GM19397 (cell line): ENCODE measurements around the gene TMEM61.
A peak's percentile ranks its signal among the peaks of the same experiment; 100 is the strongest.

Source experiments
- ATAC-seq: cut with Tn5 transposase; IDR thresholded peaks from one replicate; pipeline ENCODE4 v1.9.1; 2021; ENCODE audit warnings: mild to moderate bottlenecking, moderate library complexity; ENCODE audit not compliant: unreplicated experiment

TMEM61 gene

DNA sequence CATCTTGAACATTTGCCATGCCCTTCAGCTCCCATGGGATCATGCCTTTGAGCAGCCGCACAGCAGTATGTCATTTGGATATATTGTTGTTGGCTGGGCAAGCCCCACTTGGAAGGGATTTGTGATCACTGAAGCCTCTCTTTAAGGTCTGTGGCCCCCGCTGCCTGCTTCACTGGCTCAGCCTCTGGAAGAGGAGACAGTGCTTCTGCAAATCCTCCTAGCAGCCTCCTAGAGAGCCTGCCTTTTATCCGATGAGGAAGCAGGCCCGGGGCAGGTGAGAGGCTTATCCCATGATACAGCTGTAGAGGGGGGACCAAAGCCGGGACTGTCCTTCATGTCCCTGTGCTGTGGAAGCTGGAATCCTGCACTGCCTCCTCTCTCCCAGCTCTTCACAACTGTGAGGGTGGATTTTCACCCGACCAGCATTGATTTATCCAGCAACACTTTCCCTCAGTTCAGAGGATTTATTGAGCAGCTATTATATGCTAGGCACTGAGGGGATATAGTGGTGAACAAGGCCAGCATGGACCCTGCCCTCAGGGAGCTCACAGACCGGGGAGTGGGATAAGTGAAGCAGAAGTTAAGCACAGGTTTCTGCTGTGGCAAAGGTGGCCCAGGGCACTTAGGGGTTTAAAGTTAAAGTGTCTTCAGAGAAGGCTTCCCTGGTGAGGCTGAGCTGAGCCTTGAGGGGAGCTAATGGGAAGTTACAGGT, 3.9 kb downstream of the TMEM61 start:
- ATAC-seq, result no peak

DNA sequence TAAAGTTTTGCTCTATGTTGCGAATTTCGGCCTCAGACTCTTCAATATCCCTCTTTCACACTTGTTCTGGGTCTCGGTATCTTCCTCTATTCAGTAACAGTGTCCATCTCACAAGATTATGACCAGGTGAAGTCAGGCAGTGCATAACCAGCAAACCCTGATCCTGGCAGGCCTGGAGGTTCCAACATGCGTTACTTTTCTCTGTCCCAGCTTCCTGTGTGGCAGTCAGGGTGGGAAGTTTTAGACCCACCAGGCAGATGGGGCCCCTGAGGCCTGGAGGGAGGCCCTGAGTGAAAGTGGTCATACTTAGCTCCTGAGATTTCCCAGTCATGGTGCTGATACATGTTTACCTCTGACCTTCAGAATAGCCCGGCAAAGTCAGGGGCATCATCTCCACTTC, 5.1 kb downstream of the TMEM61 start:
- no peak for ATAC-seq

DNA sequence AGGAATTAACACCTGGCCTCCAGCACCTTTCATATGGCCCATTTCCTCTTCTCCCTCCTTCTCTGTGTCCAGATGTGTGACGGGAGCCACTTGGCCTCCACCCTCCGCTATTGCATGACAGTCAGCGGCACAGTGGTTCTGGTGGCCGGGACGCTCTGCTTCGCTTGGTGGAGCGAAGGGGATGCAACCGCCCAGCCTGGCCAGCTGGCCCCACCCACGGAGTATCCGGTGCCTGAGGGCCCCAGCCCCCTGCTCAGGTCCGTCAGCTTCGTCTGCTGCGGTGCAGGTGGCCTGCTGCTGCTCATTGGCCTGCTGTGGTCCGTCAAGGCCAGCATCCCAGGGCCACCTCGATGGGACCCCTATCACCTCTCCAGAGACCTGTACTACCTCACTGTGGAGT, 5.6 kb downstream of the TMEM61 start:
- no peak for ATAC-seq

DNA sequence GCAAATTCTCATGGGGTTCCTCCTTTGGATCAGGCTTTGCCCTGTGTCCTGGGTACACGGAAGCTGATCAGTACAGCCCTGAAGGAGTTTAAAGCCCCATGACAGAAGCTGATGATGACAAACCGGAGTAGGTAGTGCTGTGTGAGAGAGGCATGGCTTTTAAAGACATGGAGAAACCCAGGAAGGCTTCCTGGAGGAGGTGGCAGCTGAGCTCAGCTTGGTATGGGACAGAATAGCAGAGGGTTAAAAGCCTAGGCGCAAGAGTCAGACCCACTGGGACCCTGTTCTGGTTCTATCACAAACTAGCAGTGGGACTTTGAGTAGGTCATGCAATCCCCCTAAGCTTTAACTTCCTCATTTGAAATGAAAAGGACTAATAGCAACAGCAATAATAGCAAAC, 6.1 kb downstream of the TMEM61 start:
- no peak for ATAC-seq

DNA sequence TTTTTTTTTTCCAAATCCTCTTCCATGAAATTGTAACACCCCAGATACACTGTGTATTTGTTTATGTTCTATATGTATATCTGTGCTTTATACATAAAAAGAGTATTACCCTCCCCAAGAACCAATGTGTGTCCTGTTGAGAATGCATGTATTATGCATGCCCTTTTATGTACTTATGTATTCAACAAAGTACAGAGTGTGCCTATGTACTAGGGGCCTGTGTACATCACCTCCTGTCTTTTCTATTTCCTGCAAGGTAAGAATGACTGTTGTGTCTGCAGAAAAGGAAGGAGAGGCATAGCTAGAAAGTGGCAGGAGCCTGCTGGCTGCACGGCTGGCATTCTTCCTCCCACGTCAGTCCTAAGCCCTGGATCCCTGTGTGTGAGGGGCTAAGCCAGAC, 7.0 kb downstream of the TMEM61 start:
- no peak for ATAC-seq

DNA sequence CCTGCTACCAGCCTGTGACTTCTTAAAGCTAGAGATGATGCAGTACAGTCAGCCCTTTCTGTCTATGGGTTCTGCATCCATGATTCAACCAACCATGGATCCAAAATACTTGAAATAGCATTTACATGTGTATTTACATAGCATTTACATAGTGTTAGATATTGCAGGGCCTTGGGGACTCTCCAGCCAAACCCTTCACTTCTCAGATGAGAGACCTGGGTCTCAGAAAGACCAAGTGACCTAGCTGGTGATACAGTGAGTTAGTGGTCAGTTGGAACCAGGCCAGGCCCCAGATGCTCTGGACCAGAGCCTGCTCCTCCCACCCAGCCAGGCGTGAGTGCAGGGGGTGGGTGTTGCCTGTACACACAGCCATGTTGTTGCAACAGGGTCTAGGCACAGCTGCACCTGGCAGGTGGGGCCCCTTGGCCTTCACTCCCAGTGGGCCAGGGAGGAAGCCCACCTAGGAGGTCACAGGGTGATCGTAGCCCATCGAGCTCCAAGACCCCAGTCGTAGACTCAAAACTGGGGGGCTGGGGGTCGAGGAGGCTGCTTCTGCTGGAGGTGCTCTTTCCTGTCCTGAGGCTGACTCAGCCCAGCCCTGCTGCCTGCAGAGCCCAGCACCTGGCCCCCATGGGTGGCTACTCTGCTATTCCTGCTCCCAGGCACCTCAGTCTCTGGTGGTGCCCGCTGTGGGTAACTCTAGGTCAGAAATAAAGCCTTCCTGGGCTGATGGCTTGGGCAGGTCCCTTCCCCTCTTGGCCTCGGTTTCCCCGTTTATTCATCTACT, 7.7 kb downstream of the TMEM61 start:
- ATAC-seq, result no peak

DNA sequence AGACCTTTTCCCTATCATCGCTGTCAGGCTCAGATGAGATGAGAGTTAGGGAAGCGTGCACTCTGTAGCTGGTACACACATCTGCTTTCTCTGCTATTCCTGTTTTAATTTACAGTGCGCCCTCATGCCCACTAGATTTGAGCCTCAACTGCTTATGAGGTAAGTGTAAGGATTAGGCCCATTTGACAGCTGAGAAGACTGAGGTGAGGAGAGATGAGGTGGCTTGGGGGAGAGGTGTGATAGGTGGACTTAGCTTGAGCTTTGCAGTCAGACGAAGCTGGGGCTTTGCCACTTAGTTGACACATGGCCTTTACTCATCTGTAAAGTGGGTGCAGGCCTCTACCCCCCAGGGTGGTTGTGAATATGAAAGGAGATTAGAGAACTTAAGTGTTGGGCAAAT, 8.5 kb downstream of the TMEM61 start:
- no peak for ATAC-seq

DNA sequence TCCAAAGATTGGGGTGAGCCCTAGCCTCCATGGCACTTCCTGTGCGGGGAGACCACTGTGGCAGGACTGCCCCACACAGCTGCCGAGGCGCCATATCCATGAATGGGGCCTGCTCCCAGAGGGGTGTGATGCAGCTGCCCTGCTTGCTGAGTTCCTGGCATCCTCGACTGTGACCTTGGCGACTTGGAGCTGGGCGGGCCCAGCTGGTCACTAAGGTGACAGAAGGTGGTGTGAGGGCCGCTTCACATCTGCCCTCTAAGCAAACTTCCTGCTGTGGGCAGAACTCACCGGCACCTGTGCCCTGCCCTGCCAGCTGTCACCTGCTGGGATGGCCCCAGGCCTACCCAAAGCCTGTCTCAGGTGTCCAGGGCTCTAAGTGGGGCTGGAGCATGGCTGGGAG, 9.0 kb downstream of the TMEM61 start:
- no peak for ATAC-seq

DNA sequence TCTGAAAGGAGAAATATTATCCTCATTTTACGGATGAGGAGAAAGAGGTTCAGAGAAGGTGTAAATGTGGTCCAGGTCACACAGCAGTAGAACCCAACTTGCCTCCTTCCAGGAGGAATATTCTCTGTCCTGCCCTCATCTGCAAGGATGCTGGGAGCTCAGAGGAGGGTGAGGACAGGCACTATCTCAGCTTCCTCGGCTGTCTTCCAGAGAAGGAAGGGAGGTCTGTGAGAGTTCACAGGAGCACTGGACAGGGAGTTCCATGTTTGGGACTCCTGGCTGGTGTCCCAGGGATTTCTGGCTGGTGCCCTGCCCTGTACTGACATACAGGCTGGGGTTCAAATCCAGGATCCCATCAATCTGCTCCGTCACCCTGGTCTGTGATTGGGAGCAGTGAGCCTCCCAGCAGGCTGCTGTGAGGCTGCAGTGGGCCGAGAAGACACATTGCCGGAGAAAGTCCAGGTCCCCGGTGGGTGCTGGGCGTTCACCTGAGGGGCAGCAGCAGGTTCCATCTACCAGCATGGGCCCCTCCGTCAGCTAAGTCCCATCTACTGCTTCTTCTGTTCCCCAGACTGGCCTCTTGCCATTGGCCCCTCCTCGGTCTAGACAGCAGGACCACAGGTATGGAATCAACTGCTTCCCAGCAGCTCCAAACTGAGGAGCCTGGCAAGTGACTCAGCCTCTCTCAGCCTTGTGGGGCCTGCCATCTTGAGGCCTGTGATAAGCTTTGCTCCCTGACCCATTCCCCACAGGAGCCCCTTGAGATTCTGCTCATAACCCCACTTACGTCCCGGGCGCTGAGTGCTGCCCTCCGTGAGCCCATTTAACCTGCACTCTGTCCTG, 9.8 kb downstream of the TMEM61 start:
- ATAC-seq, result no peak

DNA sequence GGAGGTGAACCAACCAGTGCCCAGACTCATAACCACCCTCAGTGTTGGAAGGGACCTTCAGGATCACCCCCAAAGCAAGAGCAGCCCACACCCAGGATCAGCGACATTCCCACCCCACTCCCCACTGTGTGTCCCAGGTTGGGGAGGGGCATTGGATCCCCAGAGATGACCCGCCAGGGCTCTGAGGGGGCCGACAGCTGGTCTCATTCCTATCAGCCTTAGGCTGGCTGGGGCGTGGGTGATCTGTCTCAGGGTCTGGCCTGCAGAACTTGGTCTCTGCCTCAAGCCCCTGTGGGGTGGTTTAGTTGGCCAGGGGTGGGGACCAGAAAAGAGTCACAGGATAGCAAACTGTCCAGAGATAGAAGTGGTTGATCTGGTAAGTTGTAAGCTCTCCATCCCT, 10.5 kb downstream of the TMEM61 start:
- ATAC-seq, result no peak

DNA sequence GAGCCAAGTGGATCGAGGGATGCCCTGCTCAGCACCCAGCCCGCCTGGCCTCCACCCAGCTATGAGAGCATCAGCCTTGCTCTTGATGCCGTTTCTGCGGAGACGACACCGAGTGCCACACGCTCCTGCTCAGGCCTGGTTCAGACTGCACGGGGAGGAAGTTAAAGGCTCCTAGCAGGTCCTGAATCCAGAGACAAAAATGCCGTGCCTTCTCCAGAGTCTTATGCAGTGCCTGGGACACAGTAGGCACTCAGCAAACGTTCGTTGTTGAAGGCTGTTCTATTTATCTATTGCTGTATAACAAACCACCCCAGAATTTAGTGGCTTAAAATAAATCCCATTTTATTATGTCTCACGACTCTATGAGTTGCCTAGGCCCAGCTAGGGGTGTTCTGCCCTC, 11.5 kb downstream of the TMEM61 start:
- no peak for ATAC-seq

DNA sequence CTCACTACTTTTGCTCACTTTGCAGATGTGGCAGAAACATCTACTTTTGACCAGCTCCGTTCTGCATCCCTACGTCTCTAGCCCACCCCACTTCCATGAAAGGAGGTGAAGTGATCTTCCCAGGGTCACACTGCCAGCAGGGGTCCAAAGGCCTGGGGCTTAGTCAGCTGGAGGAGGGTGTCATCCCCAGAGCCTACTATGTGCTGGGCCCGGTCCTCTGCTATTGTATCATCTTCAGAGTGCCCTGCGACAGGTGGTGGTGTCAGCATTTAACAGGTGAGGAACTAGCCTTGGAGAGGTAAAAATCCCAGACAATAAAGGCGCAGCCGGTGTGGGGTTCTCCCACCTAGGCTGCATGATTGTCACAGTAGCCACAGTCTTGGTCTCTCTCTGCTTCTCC, 12.7 kb downstream of the TMEM61 start:
- no peak for ATAC-seq

DNA sequence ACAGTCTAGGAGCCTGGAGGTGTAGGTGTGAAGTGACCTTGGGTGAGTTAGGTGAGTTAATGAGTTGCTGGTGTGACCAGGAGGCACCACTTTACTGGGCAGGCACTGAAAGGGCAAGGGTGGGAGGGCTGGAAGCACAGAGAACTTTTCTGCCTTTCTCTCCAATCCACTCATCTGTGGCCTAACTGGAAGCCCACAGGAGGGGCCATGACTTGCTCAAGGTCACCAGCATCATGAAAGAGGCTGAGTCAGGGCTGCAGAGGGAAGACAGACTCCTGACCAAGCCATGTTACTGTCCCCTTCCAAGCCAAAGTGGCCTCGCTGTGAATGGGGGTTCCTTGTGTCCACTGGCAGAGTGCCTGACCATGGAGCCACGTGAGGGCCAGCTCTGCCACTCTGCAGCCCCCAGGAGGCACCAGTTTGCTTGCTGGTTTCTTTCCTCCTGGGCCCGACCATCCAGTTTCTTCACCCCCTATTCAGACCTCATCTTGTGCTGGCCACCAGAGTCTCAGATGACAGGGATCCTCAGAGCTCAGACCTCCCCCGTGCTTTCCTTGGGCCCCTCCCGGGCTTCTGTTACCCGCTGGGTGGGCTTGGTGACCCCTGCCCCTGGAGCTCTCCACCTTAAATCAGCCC, 14.0 kb downstream of the TMEM61 start:
- ATAC-seq, result no peak

DNA sequence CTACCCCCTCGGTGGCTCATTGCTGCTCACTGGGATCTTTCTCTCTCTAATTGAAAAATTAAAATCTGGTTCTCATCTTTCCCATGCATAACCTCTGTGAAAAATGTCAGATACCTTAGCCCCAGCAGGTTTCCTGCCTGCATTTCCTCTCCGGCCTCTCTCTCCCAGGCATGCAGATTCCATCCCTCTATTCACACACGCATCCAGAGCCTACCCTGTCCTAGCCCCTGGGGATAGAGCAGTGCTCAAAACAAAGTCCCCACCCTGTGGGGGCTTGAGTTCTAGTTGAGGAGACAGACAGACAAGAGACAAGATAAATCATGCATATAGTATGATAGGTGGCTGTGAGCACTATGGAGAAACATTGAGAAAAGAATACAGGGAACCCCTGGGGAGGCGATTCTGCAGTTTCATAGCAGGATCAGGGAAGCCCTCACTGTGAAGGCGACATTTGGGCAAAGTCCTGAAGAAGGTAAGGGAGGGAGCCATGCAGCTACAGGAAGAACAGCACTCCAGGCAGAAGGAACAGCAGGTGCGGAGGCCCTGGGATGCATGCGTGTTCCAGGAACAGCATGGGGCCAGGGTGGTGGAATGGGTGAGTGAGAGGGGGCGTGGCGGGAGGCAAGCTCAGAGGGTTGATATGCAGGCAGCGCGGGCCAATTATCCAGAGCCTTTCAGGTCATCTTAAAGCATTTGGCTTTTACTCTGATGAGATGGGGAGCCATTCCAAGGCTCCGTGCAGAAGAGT, 14.8 kb downstream of the TMEM61 start:
- ATAC-seq, result no peak

DNA sequence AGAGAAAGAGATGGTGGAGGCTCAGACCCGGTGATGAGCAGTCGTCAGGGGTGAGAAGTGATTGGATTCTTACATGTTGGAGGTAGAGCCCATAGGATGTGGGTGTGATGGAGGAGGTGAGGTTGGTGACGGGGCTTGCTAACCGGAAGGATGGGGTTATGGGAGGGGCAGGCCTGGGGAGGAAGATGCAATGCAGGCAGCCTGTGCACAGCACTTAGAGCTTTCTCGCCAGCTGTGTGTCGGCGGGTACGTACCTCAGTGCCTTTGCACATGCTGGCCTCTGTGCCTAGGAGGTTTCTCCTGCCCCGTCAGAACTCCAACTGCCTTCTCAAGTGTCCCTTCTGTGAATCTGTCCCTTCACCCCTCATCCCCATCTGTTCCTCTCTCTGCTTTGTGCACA, 15.4 kb downstream of the TMEM61 start:
- ATAC-seq, result no peak

DNA sequence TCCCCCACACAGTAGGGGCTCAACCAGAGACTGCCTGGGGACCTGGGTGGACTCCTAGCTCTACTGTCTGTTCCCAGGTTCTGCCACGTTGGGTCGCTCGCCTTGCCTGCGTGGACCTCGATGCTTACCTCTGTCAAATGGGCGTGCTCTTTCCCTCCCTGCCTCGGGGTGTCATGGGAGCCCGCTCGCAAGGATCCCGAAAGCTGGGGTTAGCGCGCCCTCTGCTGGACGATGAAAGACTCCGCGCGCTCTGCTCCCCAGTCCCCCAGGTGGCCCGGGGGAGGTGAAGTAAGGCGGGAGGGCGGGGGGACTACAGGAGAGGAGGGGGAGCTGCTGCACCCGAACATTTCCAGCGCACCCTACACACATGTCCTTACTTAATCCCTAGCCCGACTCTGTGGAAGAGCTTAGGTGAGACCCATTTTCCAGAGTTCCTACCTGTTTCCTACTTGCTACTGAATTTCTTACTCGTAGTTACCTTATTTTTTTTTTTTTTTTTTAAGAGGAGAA, 16.0 kb downstream of the TMEM61 start:
- peak; percentile 68 for ATAC-seq

DNA sequence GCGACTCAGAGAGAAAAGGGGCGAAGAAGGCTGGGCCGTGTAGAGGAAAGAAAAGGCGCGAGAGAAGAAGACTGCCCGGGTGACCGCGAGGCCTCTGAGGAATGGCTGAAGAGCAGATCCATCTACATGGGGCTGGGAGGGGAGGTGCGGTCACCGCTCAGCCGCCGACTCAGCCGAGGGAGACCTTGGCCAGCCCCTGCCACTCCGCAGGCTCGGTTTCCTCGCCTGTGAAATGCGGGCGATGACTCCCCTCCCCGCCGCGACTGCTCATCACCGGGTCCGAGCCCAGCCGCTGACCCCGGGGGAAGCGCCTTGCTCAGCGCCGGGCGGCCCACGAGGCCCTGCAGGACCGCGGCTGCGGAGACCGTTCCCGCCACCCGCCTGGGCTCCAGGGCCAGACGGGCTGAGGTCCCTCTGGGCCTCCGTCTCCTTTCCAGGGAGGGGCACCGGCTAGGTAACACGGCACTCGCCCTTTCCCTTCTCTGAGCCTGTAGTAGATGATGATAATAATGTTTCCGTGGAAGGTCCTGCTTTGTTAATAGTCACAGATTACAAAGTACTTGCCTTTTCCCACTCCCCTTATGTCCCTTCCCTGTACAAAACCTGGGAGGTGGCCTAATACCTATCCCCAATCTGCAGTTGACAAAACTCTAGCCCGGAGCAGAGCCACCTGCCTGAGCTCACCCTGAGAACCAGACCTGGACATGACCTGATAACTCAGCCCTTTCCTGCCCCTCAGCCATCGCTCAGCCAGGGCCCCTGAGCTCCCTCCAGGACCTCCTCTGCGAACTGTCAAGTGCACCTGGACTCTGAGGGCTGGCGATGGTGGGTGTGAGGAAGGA, 16.7 kb downstream of the TMEM61 start:
- ATAC-seq, result no peak

DNA sequence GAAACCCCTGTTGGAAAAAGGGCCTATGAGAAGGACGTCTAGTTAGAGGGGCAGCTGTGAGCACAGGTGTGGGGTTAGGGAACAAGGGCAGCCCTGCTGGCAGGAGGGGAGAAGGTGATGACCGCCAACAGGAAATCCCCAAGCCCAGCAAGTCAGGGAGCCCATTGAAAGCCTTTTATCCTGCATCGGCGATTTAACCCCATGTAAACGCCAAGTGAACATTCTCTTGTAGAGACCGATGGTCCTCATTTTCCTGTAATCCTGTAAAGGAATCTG, 17.2 kb downstream of the TMEM61 start:
- ATAC-seq, result no peak

DNA sequence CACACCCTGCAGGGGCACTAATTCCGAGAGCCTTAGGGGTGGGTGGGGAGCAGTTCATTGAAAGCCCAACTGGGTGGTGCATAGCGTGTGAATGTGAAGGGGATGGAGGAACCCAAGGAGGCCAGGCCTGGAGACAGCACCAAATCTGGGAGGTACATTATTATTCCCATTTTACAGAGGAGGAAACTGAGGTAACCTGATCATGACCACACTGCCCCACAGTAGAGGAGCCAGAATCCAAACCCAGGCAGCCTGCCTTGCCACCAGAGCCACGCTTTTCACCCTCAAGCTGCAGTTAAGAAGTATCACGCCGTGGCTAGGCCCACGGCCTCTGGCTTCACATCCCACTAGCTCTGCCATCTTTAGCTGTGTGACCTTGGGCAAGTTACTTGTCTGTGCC, 17.7 kb downstream of the TMEM61 start:
- ATAC-seq, result no peak

DNA sequence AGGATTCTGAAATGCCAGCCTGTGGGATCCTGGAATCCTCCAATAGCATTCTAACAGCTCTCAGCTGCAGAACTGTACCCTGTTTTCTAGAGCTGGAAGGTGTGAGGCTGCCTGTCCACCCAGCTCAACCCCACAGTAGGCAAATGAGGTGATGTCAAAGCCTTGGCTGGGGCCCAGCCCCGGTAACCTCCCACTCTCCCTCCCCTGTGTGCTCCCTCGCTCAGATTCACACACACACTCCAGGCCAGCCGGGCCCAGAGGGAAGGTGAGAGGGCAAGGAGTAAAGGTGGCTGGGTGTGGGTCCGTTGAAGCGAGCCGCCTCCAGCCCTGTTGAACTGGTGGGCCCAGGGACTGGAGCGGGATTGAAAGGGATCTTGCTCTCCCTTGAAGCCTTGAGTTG, 18.2 kb downstream of the TMEM61 start, which contains the start of gene BSND:
Gene BSND, plus strand, starts transcription at position 257 of the 400 bp plus-strand sequence. CDS start 254 bp downstream, outside the sequence.
- ATAC-seq, result no peak
